HG03432 (cell line): ENCODE data around the gene ZNF775.

Source experiments
- ATAC-seq: cut with Tn5 transposase; IDR thresholded peaks from one replicate; pipeline ENCODE4 v1.9.1; 2021; ENCODE audit warnings: mild to moderate bottlenecking, moderate library complexity; ENCODE audit not compliant: unreplicated experiment

ZNF775 gene

GRCh38 chr7:150432915-150433892, 54.1 kb downstream of the ZNF775 start:
- ATAC-seq = peak; percentile 29

GRCh38 chr7:150434240-150434639, 55.1 kb downstream of the ZNF775 start:
- ATAC-seq = no peak

- no peak for ATAC-seq
Observed at GRCh38 chr7:150435047-150435389, 55.9 kb downstream of the ZNF775 start.

- peak; percentile 93 for ATAC-seq
Observed at GRCh38 chr7:150435390-150436073, 56.4 kb downstream of the ZNF775 start.

GRCh38 chr7:150439967-150440366, 60.8 kb downstream of the ZNF775 start:
- no peak for ATAC-seq

GRCh38 chr7:150441524-150441923, 62.4 kb downstream of the ZNF775 start:
- no peak for ATAC-seq

GRCh38 chr7:150442811-150443210, 63.7 kb downstream of the ZNF775 start:
- no peak for ATAC-seq

- no peak for ATAC-seq
Observed at GRCh38 chr7:150443793-150444540, 64.8 kb downstream of the ZNF775 start.

- no peak for ATAC-seq
Observed at GRCh38 chr7:150444674-150445365, 65.7 kb downstream of the ZNF775 start.

GRCh38 chr7:150446288-150446938, 67.3 kb downstream of the ZNF775 start:
- no peak for ATAC-seq
